ENCODE results near the gene BFSP1.

DNA sequence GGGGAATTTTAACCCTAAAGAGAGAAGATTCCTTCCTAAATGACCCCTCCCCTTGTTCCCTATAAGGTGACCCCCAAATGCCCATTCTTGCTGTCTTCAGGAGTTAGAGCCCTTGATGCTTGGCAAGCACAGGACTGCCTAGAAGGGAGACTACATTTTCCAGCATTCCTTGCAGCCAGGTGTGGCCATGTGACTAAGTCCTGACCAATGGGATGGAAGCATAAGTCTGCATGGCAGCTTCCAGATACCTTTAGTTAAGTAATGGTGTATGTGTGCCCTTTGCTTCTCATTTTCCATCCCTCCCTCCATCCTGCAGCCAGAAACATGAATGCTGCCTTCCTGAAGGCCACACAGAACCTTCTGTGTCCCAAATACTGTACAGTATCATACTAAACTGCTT lies 5.5 kb downstream of the BFSP1 start:
- TF ChIP-seq, protein P1, sequence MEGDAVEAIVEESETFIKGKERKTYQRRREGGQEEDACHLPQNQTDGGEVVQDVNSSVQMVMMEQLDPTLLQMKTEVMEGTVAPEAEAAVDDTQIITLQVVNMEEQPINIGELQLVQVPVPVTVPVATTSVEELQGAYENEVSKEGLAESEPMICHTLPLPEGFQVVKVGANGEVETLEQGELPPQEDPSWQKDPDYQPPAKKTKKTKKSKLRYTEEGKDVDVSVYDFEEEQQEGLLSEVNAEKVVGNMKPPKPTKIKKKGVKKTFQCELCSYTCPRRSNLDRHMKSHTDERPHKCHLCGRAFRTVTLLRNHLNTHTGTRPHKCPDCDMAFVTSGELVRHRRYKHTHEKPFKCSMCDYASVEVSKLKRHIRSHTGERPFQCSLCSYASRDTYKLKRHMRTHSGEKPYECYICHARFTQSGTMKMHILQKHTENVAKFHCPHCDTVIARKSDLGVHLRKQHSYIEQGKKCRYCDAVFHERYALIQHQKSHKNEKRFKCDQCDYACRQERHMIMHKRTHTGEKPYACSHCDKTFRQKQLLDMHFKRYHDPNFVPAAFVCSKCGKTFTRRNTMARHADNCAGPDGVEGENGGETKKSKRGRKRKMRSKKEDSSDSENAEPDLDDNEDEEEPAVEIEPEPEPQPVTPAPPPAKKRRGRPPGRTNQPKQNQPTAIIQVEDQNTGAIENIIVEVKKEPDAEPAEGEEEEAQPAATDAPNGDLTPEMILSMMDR (IDR thresholded peaks at IDR 0.05; ENCODE audit: insufficient read depth, low read length): no peak
- TF ChIP-seq POLR2AphosphoS5 (IDR thresholded peaks at IDR 0.05; ENCODE audit: low read depth): no peak

Measured in HL-60 (cell line).